Colonic mucosa (tissue), 4 donors: ENCODE data around the gene ANXA3. TPM values are rescaled to one million over a fixed set of nuclear protein-coding genes. Genes with fewer than 3 reads are reported as not detected.

ENCODE experiments used
- DNase-seq: peaks from one replicate; pipeline ENCODE4 v3.0.0-alpha.2; 2020
- H3K27ac ChIP-seq: fragments of 200-600 bp; one replicate; pipeline ENCODE4 v1.8.0; 2021
- H3K27me3 ChIP-seq: fragments of 200-600 bp; one replicate; pipeline ENCODE4 v1.8.0; 2021
- H3K36me3 ChIP-seq: fragments of 200-600 bp; one replicate; pipeline ENCODE4 v1.8.0; 2021
- H3K4me1 ChIP-seq: fragments of 200-600 bp; one replicate; pipeline ENCODE4 v1.8.0; 2021; ENCODE audit warnings: mild to moderate bottlenecking
- H3K4me3 ChIP-seq: fragments of 200-600 bp; one replicate; pipeline ENCODE4 v1.8.0; 2021
- H3K9ac ChIP-seq, 2 donors: one replicate each; pipeline ENCODE4 v1.7.0; 2013; ENCODE audit warnings: control low read depth in 2 of 2, low read depth in 2 of 2, low read length in 2 of 2
- H3K9me3 ChIP-seq: fragments of 200-600 bp; one replicate; pipeline ENCODE4 v1.8.0; 2021
- intact Hi-C: fragments of 100-400 bp; cut with DNase I; formaldehyde crosslinking; loops from one replicate; pipeline ENCODE4 v1.14.1; 2022
- total RNA-seq, 2 donors: library from RNA; stranded (reverse); fragmentation: NEBNext Ultra II Directional in 1 of 2; extraction: Animal tissue kit (Norgen Biotek cat#: 25700) in 1 of 2; gene quantifications; one replicate each; pipeline ENCODE4 v1.2.1, GENCODE V29; 2021
- TF ChIP-seq, protein P1 (sequence below): fragments of 200-600 bp; IDR thresholded peaks from one replicate; pipeline ENCODE4 v1.8.0; 2022; ENCODE audit warnings: antibody characterized with exemption, mild to moderate bottlenecking
- donor health status: healthy.
- donor health status: DM: no; HTN: no; CAD: no.
- donor health status: DM: no; HTN: no; CAD: no.

Gene ANXA3
- total RNA-seq, 2 donors from 2014 or later = 58.9 to 59.2 TPM

DNA sequence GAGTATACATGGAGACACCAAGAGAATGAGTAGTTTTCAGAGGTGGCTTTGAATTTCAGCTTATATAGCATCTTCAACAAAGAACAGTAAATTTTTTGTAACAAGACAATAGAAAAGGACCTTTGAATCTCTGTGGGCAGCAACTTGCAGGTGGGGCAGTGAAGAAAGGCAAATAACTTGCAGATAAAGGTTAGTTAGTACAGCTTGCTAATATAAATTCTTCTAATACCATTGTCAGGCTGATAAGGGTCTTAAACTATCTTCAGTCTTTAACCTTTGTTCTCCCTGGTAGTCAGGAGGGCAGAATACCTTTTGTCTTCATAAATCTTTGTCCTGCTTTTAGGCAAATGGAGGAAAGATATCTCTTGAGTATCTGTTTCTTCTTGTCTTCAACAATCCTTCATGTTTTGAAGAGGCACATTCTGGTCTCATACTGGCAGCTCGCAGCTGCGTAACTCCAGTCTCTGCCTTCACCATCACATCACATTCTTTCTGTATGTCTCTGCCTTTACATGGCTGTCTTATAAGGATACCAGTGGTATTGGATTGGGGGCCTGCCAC lies 16.0 kb downstream of the ANXA3 start:
- intact Hi-C loops = no loop called here
- Histone ChIP-seq H3K9ac (no peak overlapping the region), H3K36me3 (no peaks in the 10 kb centered on the region), H3K4me3 (no peak overlapping the region), H3K27me3 (no peaks in the 10 kb centered on the region), H3K27ac (no peak overlapping the region), H3K9me3 (no peaks in the 10 kb centered on the region), H3K4me1 (peaks cover 6% of the 10 kb centered on the region)
- TF ChIP-seq, protein P1, sequence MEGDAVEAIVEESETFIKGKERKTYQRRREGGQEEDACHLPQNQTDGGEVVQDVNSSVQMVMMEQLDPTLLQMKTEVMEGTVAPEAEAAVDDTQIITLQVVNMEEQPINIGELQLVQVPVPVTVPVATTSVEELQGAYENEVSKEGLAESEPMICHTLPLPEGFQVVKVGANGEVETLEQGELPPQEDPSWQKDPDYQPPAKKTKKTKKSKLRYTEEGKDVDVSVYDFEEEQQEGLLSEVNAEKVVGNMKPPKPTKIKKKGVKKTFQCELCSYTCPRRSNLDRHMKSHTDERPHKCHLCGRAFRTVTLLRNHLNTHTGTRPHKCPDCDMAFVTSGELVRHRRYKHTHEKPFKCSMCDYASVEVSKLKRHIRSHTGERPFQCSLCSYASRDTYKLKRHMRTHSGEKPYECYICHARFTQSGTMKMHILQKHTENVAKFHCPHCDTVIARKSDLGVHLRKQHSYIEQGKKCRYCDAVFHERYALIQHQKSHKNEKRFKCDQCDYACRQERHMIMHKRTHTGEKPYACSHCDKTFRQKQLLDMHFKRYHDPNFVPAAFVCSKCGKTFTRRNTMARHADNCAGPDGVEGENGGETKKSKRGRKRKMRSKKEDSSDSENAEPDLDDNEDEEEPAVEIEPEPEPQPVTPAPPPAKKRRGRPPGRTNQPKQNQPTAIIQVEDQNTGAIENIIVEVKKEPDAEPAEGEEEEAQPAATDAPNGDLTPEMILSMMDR = no peak
- no peak for DNase-seq

DNA sequence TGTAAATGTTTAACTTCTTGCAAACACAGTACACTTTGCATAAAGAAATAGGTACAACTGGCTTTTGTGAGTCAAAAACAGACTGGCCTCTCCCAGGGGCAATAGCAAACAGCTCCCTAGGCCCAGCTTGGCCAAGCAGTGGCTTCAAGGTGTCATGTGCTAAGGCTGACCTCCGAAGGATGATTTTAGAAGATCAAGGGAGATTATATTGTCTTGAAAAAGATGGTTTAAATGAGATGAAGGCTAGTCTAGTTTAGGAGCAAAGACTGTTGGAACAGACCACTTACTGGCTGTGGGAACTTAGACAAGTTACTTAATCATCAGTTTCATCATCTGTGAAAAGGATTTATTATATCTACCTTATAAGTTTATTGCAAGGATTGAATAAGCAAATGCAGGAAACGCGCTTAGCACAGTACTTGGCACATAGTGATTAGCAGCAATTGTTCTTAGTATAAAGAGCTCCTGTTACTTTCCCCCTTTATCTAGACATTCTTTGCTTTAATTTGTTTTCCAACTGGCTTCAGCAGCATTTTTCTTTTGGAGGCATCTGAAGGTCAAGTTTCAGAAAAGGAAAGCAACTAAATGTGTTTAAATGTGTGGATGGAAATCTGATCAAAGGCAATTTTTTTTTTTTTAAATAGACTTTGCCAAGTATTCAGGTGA lies 17.2 kb downstream of the ANXA3 start:
- Histone ChIP-seq H3K36me3 (no peaks in the 10 kb centered on the region), H3K9me3 (no peaks in the 10 kb centered on the region), H3K4me1 (peaks cover 6% of the 10 kb centered on the region), H3K4me3 (no peak overlapping the region), H3K27ac (no peak overlapping the region), H3K27me3 (no peaks in the 10 kb centered on the region), H3K9ac (no peak overlapping the region)
- no peak for DNase-seq
- intact Hi-C loops = no loop called here
- TF ChIP-seq, protein P1 = no peak

DNA sequence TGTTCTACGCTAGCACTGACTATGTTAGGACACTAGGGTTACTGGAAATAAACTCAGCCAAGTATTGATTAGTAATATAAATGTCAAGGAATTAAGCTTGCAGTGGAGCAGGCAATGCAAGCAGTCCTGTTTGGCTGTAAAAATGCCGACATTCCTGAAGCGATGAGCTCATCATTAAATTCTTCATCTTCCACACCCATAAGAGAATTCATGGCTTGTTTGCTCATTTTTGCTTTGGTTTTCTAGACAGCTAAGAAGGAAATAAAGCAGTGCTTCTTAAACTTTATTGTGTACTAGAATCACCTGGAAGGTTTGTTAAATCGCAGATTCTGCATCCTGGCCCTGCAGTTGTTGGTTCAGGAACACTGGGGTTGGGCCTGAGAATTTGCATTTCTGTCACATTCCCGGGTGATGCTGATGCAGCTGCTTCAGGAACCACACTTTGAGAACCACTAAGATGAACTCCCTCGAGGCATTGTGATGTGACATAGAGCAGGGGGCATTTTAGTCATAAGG lies 17.8 kb downstream of the ANXA3 start:
- no peak overlapping the region for H3K27ac ChIP-seq
- intact Hi-C loops = no loop called here
- TF ChIP-seq, protein P1 = no peak
- H3K4me3 ChIP-seq = no peak overlapping the region
- no peaks in the 10 kb centered on the region for H3K36me3 ChIP-seq
- H3K4me1 ChIP-seq = peaks cover 6% of the 10 kb centered on the region
- DNase-seq = no peak
- H3K27me3 ChIP-seq = no peaks in the 10 kb centered on the region
- H3K9me3 ChIP-seq = no peaks in the 10 kb centered on the region
- H3K9ac ChIP-seq = no peak overlapping the region

GRCh38 chr4:78570117-78570516 lies 18.5 kb downstream of the ANXA3 start:
- H3K36me3 ChIP-seq = no peaks in the 10 kb centered on the region
- H3K27me3 ChIP-seq = no peaks in the 10 kb centered on the region
- no peak overlapping the region for H3K27ac ChIP-seq
- H3K4me3 ChIP-seq = no peak overlapping the region
- DNase-seq = no peak
- H3K9me3 ChIP-seq = no peaks in the 10 kb centered on the region
- TF ChIP-seq, protein P1 = no peak
- no peak overlapping the region for H3K9ac ChIP-seq
- intact Hi-C loops = no loop called here
- peaks cover 6% of the 10 kb centered on the region for H3K4me1 ChIP-seq

DNA sequence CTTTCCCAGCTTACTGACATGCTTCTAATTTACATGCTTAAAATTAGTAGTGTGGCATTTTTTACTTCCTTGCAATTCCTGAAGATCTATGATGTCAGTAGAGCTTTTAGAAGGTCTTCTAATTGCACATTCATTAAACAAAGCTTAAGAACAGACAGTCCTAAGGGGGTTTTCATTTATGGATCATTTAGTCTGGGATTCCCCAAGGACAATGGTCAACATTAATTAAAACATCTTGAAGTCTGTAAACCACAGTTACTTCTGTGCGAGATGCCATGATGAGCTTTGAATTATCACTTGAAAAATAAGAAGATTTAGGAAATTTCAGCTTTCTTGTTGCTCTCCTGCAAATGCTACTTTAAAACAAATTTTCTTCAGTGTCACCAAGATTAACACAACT lies 20.2 kb downstream of the ANXA3 start:
- no peaks in the 10 kb centered on the region for H3K36me3 ChIP-seq

More for the DNA sequence above, 20.2 kb downstream of the ANXA3 start:
- H3K4me1 ChIP-seq = peaks cover 3% of the 10 kb centered on the region
- no peak overlapping the region for H3K9ac ChIP-seq
- H3K27me3 ChIP-seq = no peaks in the 10 kb centered on the region
- DNase-seq = no peak
- H3K4me3 ChIP-seq = no peak overlapping the region
- H3K27ac ChIP-seq = no peak overlapping the region
- intact Hi-C loops = no loop called here
- H3K9me3 ChIP-seq = no peaks in the 10 kb centered on the region
- TF ChIP-seq, protein P1 = no peak
